ENCODE results near the gene ADAMTS6.

- TF ChIP-seq EP300 (IDR thresholded peaks at IDR 0.05; ENCODE audit: borderline replicate concordance), result no peak
- no peak for TF ChIP-seq CREB1 (IDR thresholded peaks at IDR 0.05; ENCODE audit: low read depth)
- no peak for TF ChIP-seq CEBPB (IDR thresholded peaks at IDR 0.05)
- no peak for TF ChIP-seq EGR1 (IDR thresholded peaks at IDR 0.05)
- no peak for TF ChIP-seq REST (IDR thresholded peaks at IDR 0.05; ENCODE audit: low read depth)
- TF ChIP-seq MAX (IDR thresholded peaks at IDR 0.05), result no peak
- no peak for TF ChIP-seq TEAD4 (IDR thresholded peaks at IDR 0.05)
- TF ChIP-seq USF1 (IDR thresholded peaks at IDR 0.05), result no peak
- TF ChIP-seq FOXM1 (IDR thresholded peaks at IDR 0.05; ENCODE audit: borderline replicate concordance, low read depth), result no peak
- no peak for TF ChIP-seq ZBTB7A (IDR thresholded peaks at IDR 0.05; ENCODE audit: low read depth)
- TF ChIP-seq RAD21 (IDR thresholded peaks at IDR 0.05; ENCODE audit: low read depth), result no peak
- no peak for TF ChIP-seq TCF12 (IDR thresholded peaks at IDR 0.05; ENCODE audit: low read depth)
- TF ChIP-seq TAF1 (IDR thresholded peaks at IDR 0.05; ENCODE audit: low read depth), result no peak
- no peak for TF ChIP-seq YY1 (IDR thresholded peaks at IDR 0.05; ENCODE audit: low read depth)
These were observed 226.4 kb downstream of the ADAMTS6 start for GRCh38 chr5:65255294-65255693.

Data from Ishikawa (cell line).